ENCODE data around the gene KLHL6.
"Not testable (repeated sequence)": the region's sequence is repeated elsewhere in the genome, so short reads cannot be mapped to it uniquely, and the experiment has no call there.

KLHL6 gene

GRCh38 chr3:183581496-183582155, 26.1 kb upstream of the KLHL6 start:
- no peak overlapping the region for H3K4me3 ChIP-seq (ENCODE audit: low read depth, low read length)
- TF ChIP-seq CTCF (IDR thresholded peaks at IDR 0.05; ENCODE audit: borderline replicate concordance, insufficient read depth, low read depth, low read length), result no peak

- H3K4me3 ChIP-seq (ENCODE audit: low read depth, low read length), result no peak overlapping the region
- no peak for TF ChIP-seq CTCF (IDR thresholded peaks at IDR 0.05; ENCODE audit: borderline replicate concordance, insufficient read depth, low read depth, low read length)
Observed at GRCh38 chr3:183579967-183580900, 24.7 kb upstream of the KLHL6 start.

GRCh38 chr3:183578179-183578578, 22.7 kb upstream of the KLHL6 start:
- no peak overlapping the region for H3K4me3 ChIP-seq (ENCODE audit: low read depth, low read length)
- TF ChIP-seq CTCF (IDR thresholded peaks at IDR 0.05; ENCODE audit: borderline replicate concordance, insufficient read depth, low read depth, low read length), result no peak

- no peak for TF ChIP-seq CTCF (IDR thresholded peaks at IDR 0.05; ENCODE audit: borderline replicate concordance, insufficient read depth, low read depth, low read length)
- no peak overlapping the region for H3K4me3 ChIP-seq (ENCODE audit: low read depth, low read length)
Observed at GRCh38 chr3:183577346-183577745, 21.8 kb upstream of the KLHL6 start.

- H3K4me3 ChIP-seq (ENCODE audit: low read depth, low read length), result no peak overlapping the region
- TF ChIP-seq CTCF (IDR thresholded peaks at IDR 0.05; ENCODE audit: borderline replicate concordance, insufficient read depth, low read depth, low read length), result no peak
Observed at GRCh38 chr3:183576487-183577107, 21.1 kb upstream of the KLHL6 start.

GRCh38 chr3:183572935-183573334, 17.4 kb upstream of the KLHL6 start:
- TF ChIP-seq CTCF (IDR thresholded peaks at IDR 0.05; ENCODE audit: borderline replicate concordance, insufficient read depth, low read depth, low read length), result no peak
- H3K4me3 ChIP-seq (ENCODE audit: low read depth, low read length), result no peak overlapping the region

GRCh38 chr3:183570191-183570590, 14.7 kb upstream of the KLHL6 start:
- H3K4me3 ChIP-seq (ENCODE audit: low read depth, low read length), result not testable (repeated sequence)

All from GM12875 (cell line).